ENCODE results near the gene CFAP53.
"Not testable (repeated sequence)": the region's sequence is repeated elsewhere in the genome, so short reads cannot be mapped to it uniquely, and the experiment has no call there.

The CFAP53 gene, protein sequence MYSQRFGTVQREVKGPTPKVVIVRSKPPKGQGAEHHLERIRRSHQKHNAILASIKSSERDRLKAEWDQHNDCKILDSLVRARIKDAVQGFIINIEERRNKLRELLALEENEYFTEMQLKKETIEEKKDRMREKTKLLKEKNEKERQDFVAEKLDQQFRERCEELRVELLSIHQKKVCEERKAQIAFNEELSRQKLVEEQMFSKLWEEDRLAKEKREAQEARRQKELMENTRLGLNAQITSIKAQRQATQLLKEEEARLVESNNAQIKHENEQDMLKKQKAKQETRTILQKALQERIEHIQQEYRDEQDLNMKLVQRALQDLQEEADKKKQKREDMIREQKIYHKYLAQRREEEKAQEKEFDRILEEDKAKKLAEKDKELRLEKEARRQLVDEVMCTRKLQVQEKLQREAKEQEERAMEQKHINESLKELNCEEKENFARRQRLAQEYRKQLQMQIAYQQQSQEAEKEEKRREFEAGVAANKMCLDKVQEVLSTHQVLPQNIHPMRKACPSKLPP

DNA sequence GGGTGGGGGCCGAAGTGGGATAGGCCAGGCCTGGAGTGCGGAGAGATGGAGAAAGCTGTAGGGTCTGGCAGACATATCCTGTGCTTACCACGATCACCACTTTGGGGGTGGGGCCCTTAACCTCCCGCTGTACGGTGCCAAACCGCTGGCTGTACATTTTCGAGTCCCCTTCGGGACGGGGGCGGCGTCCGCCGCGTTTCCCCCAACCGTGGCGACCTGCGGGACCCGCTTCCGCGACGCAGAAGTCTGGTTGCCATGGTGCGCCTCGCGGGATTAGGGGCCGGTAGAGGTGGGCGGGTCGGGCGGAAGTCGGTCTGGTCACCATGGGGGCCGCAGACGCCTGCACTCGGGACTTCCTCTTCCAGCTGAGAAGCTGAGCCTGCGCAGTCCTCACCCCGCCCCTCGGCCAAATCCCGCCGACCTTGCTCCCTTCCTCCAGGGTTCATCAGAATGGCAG is at the start of gene CFAP53:
TSS of gene CFAP53 (minus strand) at position 248 of the 457 bp plus-strand sequence. CDS start at position 157, 91 bp downstream.
- peak; percentile 89 for DNase-seq

GRCh38 chr18:50315100-50315871 is 49.0 kb upstream of the CFAP53 start:
- DNase-seq, result no peak

GRCh38 chr18:50313873-50314460 is 47.7 kb upstream of the CFAP53 start:
- DNase-seq, result no peak

- no peak for DNase-seq
These were observed 46.8 kb upstream of the CFAP53 start for GRCh38 chr18:50313031-50313607.

GRCh38 chr18:50312296-50313030 is 46.2 kb upstream of the CFAP53 start:
- no peak for DNase-seq

DNA sequence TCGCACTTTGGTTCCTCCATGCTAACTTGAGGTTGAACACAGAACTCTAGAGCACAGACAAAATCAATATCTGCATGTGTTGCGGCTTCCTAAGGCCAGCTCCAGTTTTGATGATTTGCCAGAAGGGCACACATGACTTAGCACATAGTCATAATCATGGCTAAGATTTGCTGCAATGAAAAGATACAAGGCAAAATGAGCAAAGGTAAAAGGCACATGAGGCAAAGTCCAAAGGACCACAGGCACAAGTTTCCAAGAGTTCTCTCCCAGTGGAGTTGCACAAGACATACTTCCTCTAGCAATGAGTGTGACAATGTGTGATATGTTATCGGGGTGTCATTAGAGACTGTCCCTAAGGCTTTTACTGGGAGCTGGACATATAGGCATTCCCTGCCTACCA is 45.4 kb upstream of the CFAP53 start:
- no peak for DNase-seq

DNA sequence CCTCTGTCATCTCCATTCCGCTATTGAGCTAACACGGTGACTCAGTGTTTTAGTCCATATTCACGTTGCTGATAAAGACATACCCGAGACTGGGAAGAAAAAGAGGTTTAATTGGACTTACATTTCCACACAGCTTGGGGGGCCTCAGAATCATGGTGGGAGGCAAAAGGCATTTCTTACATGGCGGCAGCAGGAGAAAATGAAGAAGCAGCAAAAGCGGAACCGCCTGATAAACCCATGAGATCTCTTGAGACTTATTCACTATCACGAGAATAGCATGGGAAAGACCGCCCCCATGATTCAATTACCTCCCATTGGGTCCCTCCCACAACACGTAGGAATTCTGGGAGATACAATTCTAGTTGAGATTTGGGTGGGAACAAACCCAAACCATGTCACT is 43.8 kb upstream of the CFAP53 start:
- DNase-seq, result no peak

- not testable (repeated sequence) for DNase-seq
These were observed 42.6 kb upstream of the CFAP53 start for GRCh38 chr18:50308851-50309250.

GRCh38 chr18:50307738-50308470 is 41.6 kb upstream of the CFAP53 start:
- peak; percentile 74 for DNase-seq

DNA sequence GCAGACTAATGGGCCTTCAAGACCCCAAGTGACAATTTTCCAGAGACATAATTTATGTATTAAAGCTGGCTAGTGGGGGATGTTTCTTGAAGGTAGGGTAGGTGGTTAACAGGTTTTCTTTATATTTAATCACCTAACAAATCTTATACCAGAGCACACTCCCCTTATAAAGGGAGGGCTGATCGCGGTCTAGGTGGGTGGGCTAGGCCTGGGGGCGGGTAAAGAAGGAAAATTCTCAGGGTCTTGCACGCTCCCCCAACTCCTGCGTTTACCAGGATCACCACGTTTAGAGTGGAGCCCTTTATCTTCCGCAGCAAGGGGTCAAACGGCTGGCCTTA is 41.1 kb upstream of the CFAP53 start:
- no peak for DNase-seq

- no peak for DNase-seq
These were observed 40.6 kb upstream of the CFAP53 start for GRCh38 chr18:50306944-50307343.

- DNase-seq, result no peak
These were observed 34.8 kb upstream of the CFAP53 start for GRCh38 chr18:50301074-50301473.

DNA sequence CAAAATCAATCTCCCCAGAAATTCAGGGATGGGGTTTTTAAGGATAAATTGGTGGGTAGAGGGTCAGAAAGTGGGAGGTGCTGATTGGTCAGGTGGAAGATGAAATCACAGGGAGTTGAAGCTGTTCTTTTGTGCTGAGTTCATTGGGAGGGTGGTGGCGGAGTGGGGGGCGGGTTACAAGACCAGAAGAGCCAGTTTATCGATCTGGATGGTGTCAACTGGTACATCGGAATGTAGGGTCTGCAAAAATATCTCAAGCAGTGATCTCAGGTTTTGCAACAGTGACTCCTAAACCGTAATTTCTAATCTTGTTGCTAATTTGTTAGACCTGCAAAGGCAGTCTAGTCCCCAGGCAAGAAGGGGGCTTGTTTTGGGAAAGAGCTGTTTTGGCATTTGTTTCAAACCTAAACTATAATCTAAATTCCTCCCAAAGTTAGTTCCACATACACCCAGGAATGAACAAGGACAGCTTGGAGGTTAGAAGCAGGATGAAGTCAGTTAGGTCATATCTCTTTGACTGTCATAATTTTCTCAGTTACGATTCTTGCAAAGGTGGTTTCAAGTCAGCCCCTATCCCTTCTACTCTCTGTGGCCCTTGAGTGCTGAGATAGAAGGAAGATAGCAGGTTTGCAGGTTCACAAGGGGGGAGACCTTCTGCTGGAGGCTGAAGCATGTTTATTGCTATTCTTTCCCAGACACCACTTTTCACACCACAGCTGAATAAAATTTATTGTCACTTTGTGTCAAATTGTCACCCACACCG is 33.5 kb upstream of the CFAP53 start:
- no peak for DNase-seq

DNA sequence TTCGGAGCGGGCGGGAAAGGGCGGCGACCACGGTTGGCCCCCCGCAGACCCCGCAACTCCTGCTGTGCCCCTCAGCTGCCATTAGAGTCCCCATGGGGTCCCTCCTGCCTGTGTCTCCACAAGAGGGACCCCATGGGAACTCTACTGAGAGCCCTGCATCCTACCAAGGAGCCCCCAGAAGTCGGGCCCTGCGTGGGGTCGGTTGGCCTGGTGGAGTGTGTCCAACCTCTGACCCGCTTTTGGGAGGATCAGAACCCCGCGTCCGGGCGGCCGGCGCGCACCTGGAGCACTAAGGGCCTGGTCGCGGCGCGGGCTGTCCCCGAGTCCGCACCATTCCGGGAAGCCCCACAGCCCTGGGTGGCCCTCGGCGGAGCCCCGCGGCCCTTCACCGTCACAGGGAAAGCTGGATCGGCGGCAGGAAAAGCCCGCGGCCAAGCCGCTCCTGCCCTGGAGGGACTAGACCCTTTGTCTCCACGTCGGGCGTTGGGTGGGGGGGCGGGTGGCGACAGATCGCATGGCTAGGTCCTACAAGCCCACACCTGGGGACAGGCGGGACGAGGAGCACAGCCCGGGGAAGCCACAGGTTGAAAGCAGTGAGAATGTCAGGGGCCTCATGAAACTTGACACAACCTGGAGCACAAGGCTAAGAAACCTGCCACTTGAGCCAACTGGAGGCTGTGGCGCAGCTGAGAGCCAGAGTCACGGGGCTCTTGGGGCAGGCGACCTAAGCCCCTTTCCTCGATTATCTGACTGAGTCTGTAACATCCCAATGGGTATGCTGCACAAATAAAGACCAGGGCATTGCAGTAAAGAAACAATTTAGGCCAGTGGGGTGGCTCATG is 32.4 kb upstream of the CFAP53 start:
- no peak for DNase-seq

DNA sequence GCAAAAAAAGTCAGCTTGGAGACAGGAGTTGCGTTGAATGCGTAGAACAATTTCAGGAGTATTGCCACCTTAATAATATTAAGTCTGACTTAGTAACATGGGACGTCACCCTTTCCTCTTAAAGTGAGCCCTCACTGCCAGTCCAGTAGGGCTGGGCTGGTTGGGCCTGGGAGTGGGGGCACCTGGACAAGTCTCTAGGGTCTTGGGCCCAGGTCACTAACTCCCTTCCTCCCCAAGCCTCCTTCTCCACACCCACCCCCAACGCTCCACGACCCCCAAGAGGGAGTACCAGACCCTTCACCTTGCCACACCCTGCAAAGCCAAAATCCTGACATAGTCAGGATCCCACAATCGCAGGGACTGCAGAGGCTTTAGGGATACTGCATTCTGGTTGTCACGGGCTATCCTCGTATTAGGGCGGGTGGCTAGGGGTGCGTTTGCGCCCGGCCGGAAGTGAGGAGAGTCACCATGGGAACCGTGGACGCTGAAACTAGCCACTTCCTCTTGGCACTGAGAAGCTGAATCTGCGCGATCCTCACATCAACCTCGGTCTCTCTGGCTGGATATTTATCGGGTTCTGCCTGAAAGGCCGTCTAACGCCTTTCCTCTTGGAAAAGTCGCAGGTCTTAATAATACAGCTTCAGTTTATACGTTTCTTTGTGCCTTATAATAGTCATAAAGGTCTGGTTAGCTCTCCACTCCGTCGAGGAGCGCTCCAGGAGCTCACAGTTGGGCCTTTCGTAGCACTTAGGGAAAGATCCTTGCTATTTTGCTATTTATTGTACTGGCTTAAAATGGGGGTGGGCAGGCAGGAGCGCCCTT is 31.5 kb upstream of the CFAP53 start:
- no peak for DNase-seq

DNA sequence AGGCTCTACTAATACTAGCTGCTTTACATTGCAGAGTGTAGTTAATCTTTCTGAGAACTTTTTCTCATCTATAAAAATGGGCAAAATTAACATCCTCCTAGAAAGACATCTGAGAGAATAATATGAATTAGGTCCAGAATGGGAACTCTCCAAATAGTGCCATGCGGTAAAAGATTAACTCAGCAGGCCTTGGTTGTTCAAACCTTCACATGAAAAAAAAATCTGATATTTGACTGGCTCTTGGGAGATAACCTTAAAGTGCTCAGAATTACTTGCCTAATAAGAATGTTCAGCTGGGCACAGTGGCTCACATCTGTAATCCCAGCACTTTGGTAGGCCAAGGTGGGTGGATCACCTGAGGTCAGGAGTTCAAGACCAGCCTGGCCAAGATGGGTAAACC is 26.7 kb upstream of the CFAP53 start:
- DNase-seq, result no peak

DNA sequence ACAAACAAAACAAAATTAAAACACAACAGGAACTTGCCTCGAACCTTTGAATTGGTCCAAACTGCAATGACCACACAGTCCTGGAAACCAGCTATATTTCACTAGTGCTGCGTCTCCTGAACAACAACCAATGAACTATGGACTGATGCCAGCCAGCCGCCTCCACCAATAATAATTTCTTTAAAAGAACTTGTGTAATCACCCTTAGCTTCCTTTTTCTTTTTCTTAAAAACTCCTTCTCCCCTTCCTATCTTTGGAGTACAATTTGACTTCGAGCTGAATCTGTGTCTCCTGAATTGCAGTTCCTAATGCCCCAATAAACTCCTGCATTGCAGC is 22.8 kb upstream of the CFAP53 start:
- no peak for DNase-seq

DNA sequence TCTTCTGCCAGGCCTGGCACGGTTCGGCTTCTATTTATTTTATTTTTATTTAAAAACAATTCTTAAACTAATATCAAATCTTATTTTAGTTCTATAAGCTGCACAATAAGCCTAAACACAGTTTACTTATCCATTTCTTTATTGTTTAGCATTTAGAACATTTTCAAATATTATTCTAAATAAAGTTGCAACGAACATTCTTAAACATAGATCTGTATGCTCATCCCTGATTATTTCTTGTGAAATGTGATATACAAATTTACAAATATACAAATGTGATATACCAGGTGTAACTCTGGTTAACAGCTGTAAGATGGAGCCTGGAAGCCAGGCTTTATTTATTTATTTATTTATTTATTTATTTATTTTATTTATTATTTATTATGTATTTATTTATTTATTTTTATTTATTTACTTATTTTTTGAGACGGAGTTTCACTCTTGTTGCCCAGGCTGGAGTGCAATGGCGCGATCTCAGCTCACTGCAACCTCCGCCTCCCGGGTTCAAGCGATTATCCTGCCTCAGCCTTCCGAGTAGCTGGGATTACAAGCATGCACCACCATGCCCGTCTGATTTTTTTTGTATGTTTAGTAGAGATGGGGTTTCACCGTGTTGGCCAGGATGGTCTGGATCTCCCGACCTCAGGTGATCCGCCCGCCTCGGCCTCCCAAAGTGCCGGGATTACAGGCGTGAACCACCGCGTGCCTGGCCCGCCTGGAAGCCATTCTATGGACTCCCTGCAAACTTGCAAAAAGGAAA is 22.2 kb upstream of the CFAP53 start:
- DNase-seq, result not testable (repeated sequence)

Data from 8988T (cell line).